Measurements from ENCODE around the gene ABLIM2. TPM values are rescaled to one million over a fixed set of nuclear protein-coding genes. Genes with fewer than 3 reads are reported as not detected.

Gene ABLIM2
- total and polyA plus RNA-seq, 10 of the 15 experiments (the other 5 are each of a cell fraction or from before 2014, with no cell fraction given): 0.03 to 0.15 (median 0.05) TPM; not detected in 7

GRCh38 chr4:8171984-8172924 lies 13.6 kb upstream of the ABLIM2 start (continued):
- no peak for TF ChIP-seq MLLT1 (IDR thresholded peaks at IDR 0.05)
- TF ChIP-seq SREBF2 (IDR thresholded peaks at IDR 0.05; ENCODE audit: low read length): no peak
- TF ChIP-seq, protein P1, sequence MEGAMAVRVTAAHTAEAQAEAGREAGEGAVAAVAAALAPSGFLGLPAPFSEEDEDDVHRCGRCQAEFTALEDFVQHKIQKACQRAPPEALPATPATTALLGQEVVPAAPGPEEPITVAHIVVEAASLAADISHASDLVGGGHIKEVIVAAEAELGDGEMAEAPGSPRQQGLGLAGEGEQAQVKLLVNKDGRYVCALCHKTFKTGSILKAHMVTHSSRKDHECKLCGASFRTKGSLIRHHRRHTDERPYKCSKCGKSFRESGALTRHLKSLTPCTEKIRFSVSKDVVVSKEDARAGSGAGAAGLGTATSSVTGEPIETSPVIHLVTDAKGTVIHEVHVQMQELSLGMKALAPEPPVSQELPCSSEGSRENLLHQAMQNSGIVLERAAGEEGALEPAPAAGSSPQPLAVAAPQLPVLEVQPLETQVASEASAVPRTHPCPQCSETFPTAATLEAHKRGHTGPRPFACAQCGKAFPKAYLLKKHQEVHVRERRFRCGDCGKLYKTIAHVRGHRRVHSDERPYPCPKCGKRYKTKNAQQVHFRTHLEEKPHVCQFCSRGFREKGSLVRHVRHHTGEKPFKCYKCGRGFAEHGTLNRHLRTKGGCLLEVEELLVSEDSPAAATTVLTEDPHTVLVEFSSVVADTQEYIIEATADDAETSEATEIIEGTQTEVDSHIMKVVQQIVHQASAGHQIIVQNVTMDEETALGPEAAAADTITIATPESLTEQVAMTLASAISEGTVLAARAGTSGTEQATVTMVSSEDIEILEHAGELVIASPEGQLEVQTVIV (IDR thresholded peaks at IDR 0.05; ENCODE audit: borderline replicate concordance, partially characterized antibody): no peak
- TF ChIP-seq JUND (IDR thresholded peaks at IDR 0.05; ENCODE audit: low read depth, low read length): no peak
- TF ChIP-seq, protein P2, sequence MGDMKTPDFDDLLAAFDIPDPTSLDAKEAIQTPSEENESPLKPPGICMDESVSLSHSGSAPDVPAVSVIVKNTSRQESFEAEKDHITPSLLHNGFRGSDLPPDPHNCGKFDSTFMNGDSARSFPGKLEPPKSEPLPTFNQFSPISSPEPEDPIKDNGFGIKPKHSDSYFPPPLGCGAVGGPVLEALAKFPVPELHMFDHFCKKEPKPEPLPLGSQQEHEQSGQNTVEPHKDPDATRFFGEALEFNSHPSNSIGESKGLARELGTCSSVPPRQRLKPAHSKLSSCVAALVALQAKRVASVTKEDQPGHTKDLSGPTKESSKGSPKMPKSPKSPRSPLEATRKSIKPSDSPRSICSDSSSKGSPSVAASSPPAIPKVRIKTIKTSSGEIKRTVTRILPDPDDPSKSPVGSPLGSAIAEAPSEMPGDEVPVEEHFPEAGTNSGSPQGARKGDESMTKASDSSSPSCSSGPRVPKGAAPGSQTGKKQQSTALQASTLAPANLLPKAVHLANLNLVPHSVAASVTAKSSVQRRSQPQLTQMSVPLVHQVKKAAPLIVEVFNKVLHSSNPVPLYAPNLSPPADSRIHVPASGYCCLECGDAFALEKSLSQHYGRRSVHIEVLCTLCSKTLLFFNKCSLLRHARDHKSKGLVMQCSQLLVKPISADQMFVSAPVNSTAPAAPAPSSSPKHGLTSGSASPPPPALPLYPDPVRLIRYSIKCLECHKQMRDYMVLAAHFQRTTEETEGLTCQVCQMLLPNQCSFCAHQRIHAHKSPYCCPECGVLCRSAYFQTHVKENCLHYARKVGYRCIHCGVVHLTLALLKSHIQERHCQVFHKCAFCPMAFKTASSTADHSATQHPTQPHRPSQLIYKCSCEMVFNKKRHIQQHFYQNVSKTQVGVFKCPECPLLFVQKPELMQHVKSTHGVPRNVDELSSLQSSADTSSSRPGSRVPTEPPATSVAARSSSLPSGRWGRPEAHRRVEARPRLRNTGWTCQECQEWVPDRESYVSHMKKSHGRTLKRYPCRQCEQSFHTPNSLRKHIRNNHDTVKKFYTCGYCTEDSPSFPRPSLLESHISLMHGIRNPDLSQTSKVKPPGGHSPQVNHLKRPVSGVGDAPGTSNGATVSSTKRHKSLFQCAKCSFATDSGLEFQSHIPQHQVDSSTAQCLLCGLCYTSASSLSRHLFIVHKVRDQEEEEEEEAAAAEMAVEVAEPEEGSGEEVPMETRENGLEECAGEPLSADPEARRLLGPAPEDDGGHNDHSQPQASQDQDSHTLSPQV (IDR thresholded peaks at IDR 0.05): no peak
- TF ChIP-seq BMI1 (IDR thresholded peaks at IDR 0.05; ENCODE audit: borderline replicate concordance): no peak
- TF ChIP-seq, protein P3, sequence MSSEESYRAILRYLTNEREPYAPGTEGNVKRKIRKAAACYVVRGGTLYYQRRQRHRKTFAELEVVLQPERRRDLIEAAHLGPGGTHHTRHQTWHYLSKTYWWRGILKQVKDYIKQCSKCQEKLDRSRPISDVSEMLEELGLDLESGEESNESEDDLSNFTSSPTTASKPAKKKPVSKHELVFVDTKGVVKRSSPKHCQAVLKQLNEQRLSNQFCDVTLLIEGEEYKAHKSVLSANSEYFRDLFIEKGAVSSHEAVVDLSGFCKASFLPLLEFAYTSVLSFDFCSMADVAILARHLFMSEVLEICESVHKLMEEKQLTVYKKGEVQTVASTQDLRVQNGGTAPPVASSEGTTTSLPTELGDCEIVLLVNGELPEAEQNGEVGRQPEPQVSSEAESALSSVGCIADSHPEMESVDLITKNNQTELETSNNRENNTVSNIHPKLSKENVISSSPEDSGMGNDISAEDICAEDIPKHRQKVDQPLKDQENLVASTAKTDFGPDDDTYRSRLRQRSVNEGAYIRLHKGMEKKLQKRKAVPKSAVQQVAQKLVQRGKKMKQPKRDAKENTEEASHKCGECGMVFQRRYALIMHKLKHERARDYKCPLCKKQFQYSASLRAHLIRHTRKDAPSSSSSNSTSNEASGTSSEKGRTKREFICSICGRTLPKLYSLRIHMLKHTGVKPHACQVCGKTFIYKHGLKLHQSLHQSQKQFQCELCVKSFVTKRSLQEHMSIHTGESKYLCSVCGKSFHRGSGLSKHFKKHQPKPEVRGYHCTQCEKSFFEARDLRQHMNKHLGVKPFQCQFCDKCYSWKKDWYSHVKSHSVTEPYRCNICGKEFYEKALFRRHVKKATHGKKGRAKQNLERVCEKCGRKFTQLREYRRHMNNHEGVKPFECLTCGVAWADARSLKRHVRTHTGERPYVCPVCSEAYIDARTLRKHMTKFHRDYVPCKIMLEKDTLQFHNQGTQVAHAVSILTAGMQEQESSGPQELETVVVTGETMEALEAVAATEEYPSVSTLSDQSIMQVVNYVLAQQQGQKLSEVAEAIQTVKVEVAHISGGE (CRISPR knock-in tag; IDR thresholded peaks at IDR 0.05): no peak
- peak; percentile 20; the same call in 1 of the 2 replicates for TF ChIP-seq ATF7 (IDR thresholded peaks at IDR 0.05; ENCODE audit: low read depth)
- no peak for TF ChIP-seq ETV6 (conservative IDR thresholded peaks at IDR 0.05 in 1 of 2, IDR thresholded peaks at IDR 0.05 in 1 of 2; ENCODE audit: borderline replicate concordance in 1 of 2, low read depth in 1 of 2)
- TF ChIP-seq TARDBP (IDR thresholded peaks at IDR 0.05; ENCODE audit: borderline replicate concordance): no peak
- no peak for TF ChIP-seq STAT1 (conservative IDR thresholded peaks at IDR 0.05)
- peak; percentile 50; the same call in 1 of the 2 replicates for TF ChIP-seq MXI1 (IDR thresholded peaks at IDR 0.05; ENCODE audit: low read depth, low read length)
- no peak for TF ChIP-seq E2F4 (IDR thresholded peaks at IDR 0.05; ENCODE audit: low read depth, low read length)
- TF ChIP-seq MAX (IDR thresholded peaks at IDR 0.05; ENCODE audit: low read depth, low read length): no peak
